AG10803 (cell line): ENCODE results near the gene SATL1.
"Not testable (repeated sequence)": the region's sequence is repeated elsewhere in the genome, so short reads cannot be mapped to it uniquely, and the experiment has no call there.

Experiments
- DNase-seq: peaks from one replicate; pipeline ENCODE4 v3.0.0; 2010; ENCODE audit warnings: low read depth
- H3K4me3 ChIP-seq: 2 replicates; pipeline ENCODE4 v1.5.1; 2011; ENCODE audit warnings: mild to moderate bottlenecking, low read length, control low read depth
- TF ChIP-seq, protein P1 (sequence below): conservative IDR thresholded peaks from 2 replicates; pipeline ENCODE4 v1.5.1; 2011; ENCODE audit warnings: mild to moderate bottlenecking, low read length, control low read depth, inconsistent platforms

Gene SATL1, protein sequence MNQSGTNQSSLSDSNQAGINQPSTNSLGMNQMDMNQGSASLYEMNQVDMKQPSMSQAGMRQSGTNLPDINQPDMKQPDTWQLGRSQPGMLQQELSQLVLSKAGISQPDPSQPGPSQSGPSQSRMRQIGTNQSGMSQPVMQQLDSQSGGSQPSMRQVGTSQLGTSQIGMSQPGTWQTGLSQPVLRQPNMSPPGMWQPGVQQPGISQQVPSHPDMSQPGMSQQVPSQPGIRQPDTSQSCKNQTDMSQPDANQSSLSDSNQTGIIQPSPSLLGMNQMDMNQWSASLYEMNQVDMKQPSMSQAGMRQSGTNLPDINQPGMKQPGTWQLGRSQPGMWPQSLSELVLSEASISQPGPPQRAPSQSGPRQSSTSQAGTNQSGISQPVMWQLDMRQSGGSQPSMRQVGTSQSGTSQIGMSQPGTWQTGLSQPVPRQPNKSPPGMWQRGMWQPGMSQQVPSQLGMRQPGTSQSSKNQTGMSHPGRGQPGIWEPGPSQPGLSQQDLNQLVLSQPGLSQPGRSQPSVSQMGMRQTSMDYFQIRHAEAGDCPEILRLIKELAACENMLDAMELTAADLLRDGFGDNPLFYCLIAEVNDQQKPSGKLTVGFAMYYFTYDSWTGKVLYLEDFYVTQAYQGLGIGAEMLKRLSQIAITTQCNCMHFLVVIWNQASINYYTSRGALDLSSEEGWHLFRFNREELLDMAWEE

DNA sequence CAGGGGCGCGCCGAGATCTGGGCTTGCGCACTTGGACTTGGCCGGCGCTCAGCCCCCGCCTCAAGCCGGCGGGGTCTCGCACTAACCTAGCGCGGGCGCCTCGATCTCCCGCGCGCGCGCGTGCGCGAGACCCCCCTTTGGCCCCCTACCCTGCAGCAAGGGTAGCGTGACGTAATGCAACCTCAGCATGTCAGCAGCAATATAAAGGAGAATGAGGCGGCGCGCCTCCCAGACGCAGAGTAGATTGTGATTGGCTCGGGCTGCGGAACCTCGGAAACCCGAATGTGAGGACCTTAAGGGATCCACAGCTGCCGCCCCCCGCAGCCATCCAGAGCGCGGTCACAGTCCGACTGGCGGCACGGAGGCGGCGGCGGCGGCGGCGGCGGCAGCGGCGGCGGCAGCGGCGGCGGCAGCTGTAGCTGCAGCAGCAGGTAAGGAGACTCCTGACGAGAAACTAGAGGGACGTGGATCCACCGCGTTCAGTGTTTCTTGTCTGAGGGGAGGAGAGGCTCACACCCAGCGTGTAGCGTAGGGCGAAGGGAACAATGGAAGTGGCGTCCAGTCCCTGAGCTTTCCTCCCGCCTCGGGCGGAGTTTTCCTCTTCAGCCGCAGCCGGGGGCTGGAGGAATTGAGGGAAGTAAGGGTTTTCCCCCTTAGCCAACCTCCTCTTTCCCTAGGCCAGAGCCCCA is at the start of gene SATL1, which contains the start of gene ZNF711:
TSS of gene SATL1 (minus strand) at position 19 of the 689 bp plus-strand sequence. CDS start 134,811 bp downstream, outside the sequence.
TSS of gene ZNF711 (plus strand) at position 231 of the 689 bp plus-strand sequence. CDS start 3,582 bp downstream, outside the sequence.
- TF ChIP-seq, protein P1, sequence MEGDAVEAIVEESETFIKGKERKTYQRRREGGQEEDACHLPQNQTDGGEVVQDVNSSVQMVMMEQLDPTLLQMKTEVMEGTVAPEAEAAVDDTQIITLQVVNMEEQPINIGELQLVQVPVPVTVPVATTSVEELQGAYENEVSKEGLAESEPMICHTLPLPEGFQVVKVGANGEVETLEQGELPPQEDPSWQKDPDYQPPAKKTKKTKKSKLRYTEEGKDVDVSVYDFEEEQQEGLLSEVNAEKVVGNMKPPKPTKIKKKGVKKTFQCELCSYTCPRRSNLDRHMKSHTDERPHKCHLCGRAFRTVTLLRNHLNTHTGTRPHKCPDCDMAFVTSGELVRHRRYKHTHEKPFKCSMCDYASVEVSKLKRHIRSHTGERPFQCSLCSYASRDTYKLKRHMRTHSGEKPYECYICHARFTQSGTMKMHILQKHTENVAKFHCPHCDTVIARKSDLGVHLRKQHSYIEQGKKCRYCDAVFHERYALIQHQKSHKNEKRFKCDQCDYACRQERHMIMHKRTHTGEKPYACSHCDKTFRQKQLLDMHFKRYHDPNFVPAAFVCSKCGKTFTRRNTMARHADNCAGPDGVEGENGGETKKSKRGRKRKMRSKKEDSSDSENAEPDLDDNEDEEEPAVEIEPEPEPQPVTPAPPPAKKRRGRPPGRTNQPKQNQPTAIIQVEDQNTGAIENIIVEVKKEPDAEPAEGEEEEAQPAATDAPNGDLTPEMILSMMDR, result no peak
- peak; percentile 5 for DNase-seq
- H3K4me3 ChIP-seq, result peak within 1 kb of the TSS; percentile 71

DNA sequence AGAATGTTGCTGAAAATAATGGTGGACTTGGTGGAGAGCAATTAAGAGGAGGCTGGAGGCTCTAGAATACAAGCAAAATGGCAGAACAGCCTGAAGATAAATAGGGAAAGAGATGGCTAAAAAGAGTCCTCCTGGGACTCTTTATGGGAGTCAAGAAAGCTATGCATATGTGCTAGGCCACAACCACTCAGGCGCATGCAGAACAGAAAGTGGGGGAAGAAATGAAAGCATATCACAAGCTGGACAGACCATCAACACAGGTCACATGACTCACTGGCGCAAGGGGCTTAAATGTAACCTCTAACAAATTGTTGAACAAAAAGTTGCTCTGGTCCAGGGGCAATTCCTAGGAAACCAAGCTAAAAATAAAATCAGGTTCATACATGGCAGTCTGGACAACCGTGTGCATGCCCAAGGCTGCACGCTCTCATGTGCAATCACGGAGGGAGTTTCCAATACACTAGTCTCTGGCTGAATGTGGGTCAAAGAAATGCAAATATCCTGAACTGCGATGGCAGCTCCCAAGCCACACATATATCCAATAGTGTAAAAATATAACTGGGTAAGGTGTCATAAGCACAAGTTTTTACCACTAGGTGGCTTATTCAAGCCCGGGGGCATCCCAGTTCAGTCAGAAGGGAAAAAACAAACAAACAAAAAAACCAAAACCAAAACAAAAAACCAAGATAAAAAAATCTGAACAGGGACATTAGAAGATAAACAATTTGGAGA is 45.6 kb upstream of the SATL1 start:
- no peak for DNase-seq
- H3K4me3 ChIP-seq, result no peak overlapping the region
- TF ChIP-seq, protein P1, result no peak

DNA sequence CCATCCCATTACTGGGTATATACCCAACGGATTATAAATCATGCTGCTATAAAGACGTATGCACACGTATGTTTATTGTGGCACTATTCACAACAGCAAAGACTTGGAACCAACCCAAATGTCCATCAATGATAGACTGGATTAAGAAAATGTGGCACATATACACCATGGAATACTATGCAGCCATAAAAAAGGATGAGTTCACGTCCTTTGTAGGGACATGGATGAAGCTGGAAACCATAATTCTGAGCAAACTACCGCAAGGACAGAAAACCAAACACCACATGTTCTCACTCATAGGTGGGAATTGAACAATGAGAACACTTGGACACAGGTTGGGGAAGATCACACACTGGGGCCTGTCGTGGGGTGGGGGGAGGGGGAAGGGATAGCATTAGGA is 41.7 kb upstream of the SATL1 start:
- H3K4me3 ChIP-seq, DNase-seq: not testable (repeated sequence)

DNA sequence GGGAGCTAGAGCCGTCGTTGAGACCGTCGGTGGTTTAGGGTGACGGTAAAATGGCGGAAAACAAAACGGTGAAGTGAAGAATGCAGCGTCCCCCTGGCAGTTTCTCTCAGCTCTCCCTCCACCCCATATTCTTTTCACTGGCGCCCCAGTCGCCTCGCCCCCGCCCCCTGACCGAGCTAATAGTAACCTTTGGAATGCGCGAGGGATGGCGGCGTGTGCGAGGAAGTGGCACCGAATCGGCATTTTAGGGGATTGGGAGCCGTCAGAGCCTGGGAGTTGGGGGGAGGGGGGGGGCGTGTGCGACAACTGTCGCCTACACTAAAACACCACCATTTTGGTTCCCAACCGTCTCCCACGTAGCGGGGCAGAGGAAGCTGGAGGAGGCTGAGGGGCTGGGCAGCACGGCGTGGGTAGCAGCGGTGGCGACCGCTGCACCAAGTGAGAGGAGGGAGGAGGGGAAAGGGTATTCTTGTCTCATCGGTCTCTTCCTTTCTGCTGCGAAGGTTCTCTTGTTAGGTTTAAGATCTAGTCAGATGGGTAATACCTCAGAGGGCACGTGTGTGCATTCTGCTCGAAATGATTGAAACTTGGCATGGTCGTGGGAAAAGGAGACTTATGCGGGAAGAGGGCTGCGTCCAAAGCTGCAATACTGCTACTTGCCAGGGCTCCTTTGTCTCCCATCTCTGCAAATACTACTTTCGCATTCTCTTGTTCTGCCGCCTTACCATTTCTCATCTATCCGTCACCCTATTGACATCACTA is 1.1 kb upstream of the SATL1 start:
- TF ChIP-seq, protein P1, result no peak
- peak overlapping the region; percentile 71 for H3K4me3 ChIP-seq
- peak; percentile 0 for DNase-seq

DNA sequence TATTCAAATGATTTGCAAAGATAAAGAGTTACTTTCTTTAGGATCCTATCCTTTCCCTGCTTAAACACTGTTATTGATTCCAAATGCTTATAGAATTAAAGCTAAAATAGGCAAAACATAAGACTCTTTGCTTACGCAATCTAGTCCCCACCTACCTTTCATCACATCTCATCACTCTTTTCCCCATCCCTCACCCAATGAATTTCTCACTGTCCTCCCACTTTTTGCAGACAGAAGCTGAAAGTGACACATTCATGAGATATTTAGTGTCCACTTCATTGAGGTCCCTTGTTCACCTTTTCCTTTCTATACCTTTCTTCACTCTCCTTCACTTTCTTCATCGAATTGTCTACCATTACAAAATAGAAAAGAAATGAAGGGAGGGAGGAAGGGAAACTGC is 424 bp downstream of the SATL1 start:
- DNase-seq, result no peak
- peak overlapping the region; percentile 71 for H3K4me3 ChIP-seq
- TF ChIP-seq, protein P1, result no peak

DNA sequence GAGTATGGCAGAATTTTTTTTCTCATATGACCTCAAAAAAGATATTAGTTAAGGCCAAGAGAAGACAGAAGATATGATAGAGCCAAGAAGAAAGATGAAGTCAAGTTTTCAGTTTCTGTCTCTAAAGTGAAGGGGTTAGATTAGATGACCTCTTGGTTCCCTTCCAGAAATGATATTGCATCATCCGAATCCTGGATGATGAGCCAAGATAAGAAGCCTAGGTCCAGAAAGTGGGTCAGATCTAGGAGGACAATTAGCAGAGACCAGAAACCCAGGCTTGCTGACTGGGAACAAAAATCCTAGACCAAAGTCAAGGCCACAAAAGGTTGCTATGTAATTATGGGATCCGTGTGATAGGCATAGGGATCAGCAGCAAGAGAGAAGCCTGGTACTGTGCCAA is 20.2 kb downstream of the SATL1 start:
- TF ChIP-seq, protein P1, result no peak
- no peak overlapping the region for H3K4me3 ChIP-seq
- DNase-seq, result no peak
